HCT116 (cell line): ENCODE data around the gene CLN6. TPM values are rescaled to one million over a fixed set of nuclear protein-coding genes. Genes with fewer than 3 reads are reported as not detected.

Experiments
- ATAC-seq: fragments of 200-7000 bp; cut with Tn5 transposase; 2 replicates; pipeline ENCODE4 v1.9.1; 2020; ENCODE audit warnings: mild to moderate bottlenecking, moderate library complexity
- BruUV-seq: library from RNA; stranded (reverse); fragments of 400-500 nt; replicated peaks from 2 replicates; lab custom pipeline; 2021; lab: Mats Ljungman, UMichigan
- CTCF ChIA-PET: fragments of 300-600 bp; sonication (Branson Sonifier 250); formaldehyde crosslinking; loops from one replicate; lab custom pipeline; 2021; ENCODE audit warnings: antibody characterized with exemption; lab: Charles Lee
- POLR2A ChIA-PET: fragments of 300-600, 350-600 bp; sonication (Branson Sonifier 250); formaldehyde crosslinking; loops from one replicate; lab custom pipeline; 2021; ENCODE audit warnings: antibody characterized with exemption; lab: Charles Lee
- RAD21 ChIA-PET, 2 experiments: fragments of 300-600 bp; sonication (Branson Sonifier 250); formaldehyde crosslinking; loops; one replicate each; lab custom pipeline; 2023; ENCODE audit warnings: low total read pairs in 2 of 2; ENCODE audit not compliant: uncharacterized antibody in 2 of 2, unreplicated experiment in 2 of 2, low non-redundant PET in 1 of 2; lab: Charles Lee
- DNase-seq: peaks from one replicate; pipeline ENCODE4 v3.0.0-alpha.2; 2010; ENCODE audit warnings: low read depth, low spot score
- H2AFZ ChIP-seq: fragments of 200-600 bp; shearing (Covaris generic), sonication (generic); 2 replicates; pipeline ENCODE4 v1.6.1; 2017; ENCODE audit warnings: low read depth, mixed run types, mixed read lengths, antibody characterized with exemption, low read length; ENCODE audit not compliant: poor library complexity, severe bottlenecking
- H3K27ac ChIP-seq: 2 replicates; pipeline ENCODE4 v1.5.1; 2012; ENCODE audit warnings: low read depth, low read length
- H3K27me3 ChIP-seq: fragments of 200-600 bp; sonication (generic); 2 replicates; pipeline ENCODE4 v1.6.1; 2016; ENCODE audit warnings: mixed run types, low read length, mixed read lengths; ENCODE audit not compliant: insufficient read depth
- H3K36me3 ChIP-seq, 2 experiments: fragments of 200-500 bp in 1 of 2; fragments of 200-600 bp in 1 of 2; sonication (Bioruptor generic) in 1 of 2; sonication (generic) in 1 of 2; 2 replicates each; pipeline versions ENCODE4 v1.5.1 to v1.6.1; 2014 to 2016; ENCODE audit warnings: low read length in 2 of 2, inconsistent platforms in 1 of 2, mixed read lengths in 1 of 2, mixed run types in 1 of 2; ENCODE audit not compliant: insufficient read depth in 2 of 2, control insufficient read depth in 1 of 2
- H3K4me1 ChIP-seq, 2 experiments: fragments of 200-600 bp in 1 of 2; sonication (generic) in 1 of 2; 2 replicates each; pipeline versions ENCODE4 v1.5.1 to v1.6.1; 2012 to 2017; ENCODE audit warnings: low read length in 2 of 2, inconsistent platforms in 1 of 2, mild to moderate bottlenecking in 1 of 2, mixed read lengths in 1 of 2, mixed run types in 1 of 2, moderate library complexity in 1 of 2; ENCODE audit not compliant: insufficient read depth in 2 of 2, control insufficient read depth in 1 of 2
- H3K4me2 ChIP-seq: fragments of 200-600 bp; sonication (generic); 2 replicates; pipeline ENCODE4 v1.6.1; 2017; ENCODE audit warnings: mixed run types, low read length, mixed read lengths
- H3K4me3 ChIP-seq, 2 experiments: fragments of 200-600 bp in 1 of 2; sonication (generic) in 1 of 2; replicated peaks in 1 of 2; 2 replicates each; pipeline ENCODE4 v1.5.1; 2011 to 2016; ENCODE audit warnings: low read length in 2 of 2, control low read depth in 1 of 2, low read depth in 1 of 2, mild to moderate bottlenecking in 1 of 2, mixed read lengths in 1 of 2, mixed run types in 1 of 2
- H3K79me2 ChIP-seq: fragments of 200-600 bp; sonication (generic); 2 replicates; pipeline ENCODE4 v1.6.1; 2017; ENCODE audit warnings: mild to moderate bottlenecking, mixed run types, low read length, moderate library complexity, mixed read lengths; ENCODE audit not compliant: insufficient read depth
- H3K9ac ChIP-seq: fragments of 200-600 bp; sonication (generic); 2 replicates; pipeline ENCODE4 v1.6.1; 2016; ENCODE audit warnings: low read length, mixed read lengths
- H3K9me2 ChIP-seq: fragments of 200-600 bp; sonication (generic), shearing (Covaris generic); 2 replicates; pipeline ENCODE4 v1.6.1; 2017; ENCODE audit warnings: mixed run types, mild to moderate bottlenecking, moderate library complexity; ENCODE audit not compliant: insufficient read depth
- H3K9me3 ChIP-seq, 2 experiments: fragments of 200-500 bp in 1 of 2; fragments of 200-600 bp in 1 of 2; sonication (Bioruptor generic) in 1 of 2; sonication (generic) in 1 of 2; 2 replicates each; pipeline ENCODE4 v1.6.1; 2014 to 2017; ENCODE audit warnings: low read length in 2 of 2, mixed read lengths in 2 of 2, inconsistent platforms in 1 of 2, low read depth in 1 of 2, mild to moderate bottlenecking in 1 of 2, mixed run types in 1 of 2, moderate library complexity in 1 of 2; ENCODE audit not compliant: control insufficient read depth in 1 of 2, insufficient read depth in 1 of 2
- H4K20me1 ChIP-seq: fragments of 200-600 bp; sonication (generic), shearing (Covaris generic); 2 replicates; pipeline ENCODE4 v1.6.1; 2017; ENCODE audit warnings: mixed run types, mild to moderate bottlenecking, moderate library complexity; ENCODE audit not compliant: insufficient read depth
- ATF3 ChIP-seq: IDR thresholded peaks from 2 replicates; pipeline ENCODE4 v1.6.1; 2012
- CBX3 ChIP-seq: IDR thresholded peaks from 2 replicates; pipeline ENCODE4 v1.6.1; 2012; ENCODE audit warnings: low read depth
- EZH2phosphoT487 ChIP-seq: fragments of 200-600 bp; IDR thresholded peaks from 2 replicates; pipeline ENCODE4 v1.6.1; 2018; ENCODE audit warnings: antibody characterized with exemption, borderline replicate concordance
- JUND ChIP-seq: IDR thresholded peaks from 2 replicates; pipeline ENCODE4 v1.6.1; 2012
- POLR2A ChIP-seq: IDR thresholded peaks from 2 replicates; pipeline ENCODE4 v1.7.0; 2011; ENCODE audit warnings: borderline replicate concordance; ENCODE audit not compliant: insufficient read depth, insufficient read length; ENCODE audit errors: extremely low read depth
- POLR2AphosphoS5 ChIP-seq: IDR thresholded peaks from 2 replicates; pipeline ENCODE4 v1.6.1; 2011; ENCODE audit warnings: mild to moderate bottlenecking, low read depth, low read length, moderate library complexity
- RAD21 ChIP-seq: IDR thresholded peaks from 2 replicates; pipeline ENCODE4 v1.6.1; 2012; ENCODE audit warnings: low read depth, mild to moderate bottlenecking
- SIN3A ChIP-seq: IDR thresholded peaks from 2 replicates; pipeline ENCODE4 v1.6.1; 2012; ENCODE audit warnings: low read depth
- SRF ChIP-seq: IDR thresholded peaks from 2 replicates; pipeline ENCODE4 v1.6.1; 2012; ENCODE audit warnings: low read depth
- ZBTB33 ChIP-seq: IDR thresholded peaks from 2 replicates; pipeline ENCODE4 v1.6.1; 2011; ENCODE audit warnings: mild to moderate bottlenecking, low read length, moderate library complexity; ENCODE audit not compliant: insufficient replicate concordance; ENCODE audit errors: extremely low read depth
- ZNF274 ChIP-seq: fragments of 200-500 bp; sonication (Bioruptor generic); IDR thresholded peaks from 2 replicates; pipeline ENCODE4 v1.6.1; 2014; ENCODE audit warnings: mild to moderate bottlenecking, low read depth, low read length, inconsistent platforms
- intact Hi-C: fragments of 100-400 bp; cut with micrococcal nuclease; formaldehyde crosslinking; loops from 2 replicates; pipeline ENCODE4 v1.10.0; 2022
- total RNA-seq: library from RNA; stranded (reverse); gene quantifications from one replicate; pipeline ENCODE4 v1.2.1, GENCODE V29; 2021; ENCODE audit not compliant: unreplicated experiment

The CLN6 gene
- total RNA-seq, 1 experiment from 2014 or later: 44.1 TPM

GRCh38 chr15:68188647-68189046 lies 40.9 kb downstream of the CLN6 start:
- ATAC-seq (no peak), DNase-seq (no peak)
- H3K9me2 ChIP-seq: no peaks in the 10 kb centered on the region
- intact Hi-C loops: no loop called here
- BruUV-seq: no TSS peak
- H3K79me2 ChIP-seq: no peaks in the 10 kb centered on the region
- H3K4me3 ChIP-seq: no peak overlapping the region
- no peaks in the 10 kb centered on the region for H3K4me1 ChIP-seq
- TF ChIP-seq ZNF274: no peak
- no peak for TF ChIP-seq POLR2A
- TF ChIP-seq SRF: no peak
- TF ChIP-seq CBX3: no peak
- TF ChIP-seq RAD21: no peak
- no peak for TF ChIP-seq SIN3A
- TF ChIP-seq EZH2phosphoT487: no peak
- no peak for TF ChIP-seq JUND
- H3K36me3 ChIP-seq: peaks cover 20 to 28% of the 10 kb centered on the region in 2 experiments; a peak in 3 of 4 replicates
- H4K20me1 ChIP-seq: 0 out of 2 replicates have a peak, but pooled peaks cover 2% of the 10 kb centered on the region
- POLR2A ChIA-PET: no interaction called here
- CTCF ChIA-PET: no interaction called here
- RAD21 ChIA-PET: no interaction called here
- no peaks in the 10 kb centered on the region for H3K9me3 ChIP-seq
- H3K4me2 ChIP-seq: no peak overlapping the region
- no peak overlapping the region for H2AFZ ChIP-seq
- no peaks in the 10 kb centered on the region for H3K27me3 ChIP-seq
- H3K27ac ChIP-seq: no peak overlapping the region
- no peak overlapping the region for H3K9ac ChIP-seq

GRCh38 chr15:68187559-68187958 lies 42.0 kb downstream of the CLN6 start:
- peaks cover 19 to 22% of the 10 kb centered on the region in 2 experiments; a peak in 3 of 4 replicates for H3K36me3 ChIP-seq
- no peaks in the 10 kb centered on the region for H3K4me1 ChIP-seq
- H3K4me2 ChIP-seq: no peak overlapping the region
- H3K4me3 ChIP-seq: no peak overlapping the region
- H3K27me3 ChIP-seq: no peaks in the 10 kb centered on the region
- no peak overlapping the region for H2AFZ ChIP-seq
- CTCF ChIA-PET: no interaction called here
- H3K79me2 ChIP-seq: no peaks in the 10 kb centered on the region
- no peaks in the 10 kb centered on the region for H3K9me3 ChIP-seq
- BruUV-seq: no TSS peak
- DNase-seq (no peak), ATAC-seq (no peak)
- RAD21 ChIA-PET: no interaction called here
- H4K20me1 ChIP-seq: 0 out of 2 replicates have a peak, but pooled peaks cover 2% of the 10 kb centered on the region
- no peak overlapping the region for H3K9ac ChIP-seq
- intact Hi-C loops: no loop called here
- TF ChIP-seq JUND (no peak), SRF (no peak), ZBTB33 (no peak), POLR2AphosphoS5 (no peak), ZNF274 (no peak), EZH2phosphoT487 (no peak), POLR2A (no peak), ATF3 (no peak)
- no peaks in the 10 kb centered on the region for H3K9me2 ChIP-seq
- POLR2A ChIA-PET: no interaction called here
- H3K27ac ChIP-seq: no peak overlapping the region
